IMR-90 (cell line): ENCODE results near the gene CASP8AP2. TPM values are rescaled to one million over a fixed set of nuclear protein-coding genes. Genes with fewer than 3 reads are reported as not detected.

Source experiments
- ATAC-seq: fragments of 200-7000 bp; cut with Tn5 transposase; 2 replicates; pipeline ENCODE4 v1.9.1; 2020; ENCODE audit warnings: low read depth, mild to moderate bottlenecking, moderate library complexity
- BruUV-seq: library from RNA; stranded (reverse); fragments of 400-500 nt; replicated peaks from 2 replicates; lab custom pipeline; 2021; lab: Mats Ljungman, UMichigan
- CTCF ChIA-PET: fragments of 300-600 bp; formaldehyde crosslinking; extraction: SDS; loops from one replicate; lab custom pipeline; 2021; ENCODE audit warnings: antibody characterized with exemption; lab: Yijun Ruan, JAX
- POLR2A ChIA-PET: fragments of 300-600 bp; sonication (Branson Sonifier 250); formaldehyde crosslinking; loops from one replicate; lab custom pipeline; 2022; ENCODE audit warnings: antibody characterized with exemption; ENCODE audit not compliant: unreplicated experiment; lab: Charles Lee
- DNase-seq: peaks from one replicate; pipeline ENCODE4 v3.0.0; 2013
- H2AFZ ChIP-seq: replicated peaks from 2 replicates; pipeline ENCODE3; 2013; ENCODE audit warnings: low read length, mild to moderate bottlenecking; ENCODE audit not compliant: poor library complexity
- H2AK5ac ChIP-seq: 2 replicates; pipeline ENCODE4 v1.6.1; 2013; ENCODE audit warnings: low read depth, low read length, inconsistent platforms
- H2AK9ac ChIP-seq: replicated peaks from 2 replicates; pipeline ENCODE3; 2013; ENCODE audit warnings: mild to moderate bottlenecking, low read depth, low read length, moderate library complexity; ENCODE audit not compliant: poor library complexity
- H2BK120ac ChIP-seq: 2 replicates; pipeline ENCODE4 v1.6.1; 2013; ENCODE audit warnings: low read depth, low read length, inconsistent platforms
- H2BK15ac ChIP-seq: 3 replicates; pipeline ENCODE4 v1.6.1; 2013; ENCODE audit warnings: low read depth, low read length, inconsistent platforms
- H2BK20ac ChIP-seq: 2 replicates; pipeline ENCODE4 v1.6.1; 2013; ENCODE audit warnings: low read depth, mild to moderate bottlenecking, inconsistent platforms, low read length, moderate library complexity
- H2BK5ac ChIP-seq: 2 replicates; pipeline ENCODE4 v1.6.1; 2013; ENCODE audit warnings: mild to moderate bottlenecking, low read depth, low read length, inconsistent platforms; ENCODE audit not compliant: poor library complexity, severe bottlenecking
- H3K14ac ChIP-seq: replicated peaks from 2 replicates; pipeline ENCODE4 v1.6.1; 2013; ENCODE audit warnings: low read depth, low read length, inconsistent platforms
- H3K18ac ChIP-seq: 2 replicates; pipeline ENCODE4 v1.6.1; 2013; ENCODE audit warnings: low read depth, low read length, control low read depth
- H3K23ac ChIP-seq: 2 replicates; pipeline ENCODE4 v1.6.1; 2013; ENCODE audit warnings: low read depth, low read length, inconsistent platforms
- H3K27ac ChIP-seq: 2 replicates; pipeline ENCODE4 v1.5.1; 2013; ENCODE audit warnings: mild to moderate bottlenecking, control low read depth, low read length; ENCODE audit not compliant: insufficient read depth
- H3K27me3 ChIP-seq: 2 replicates; pipeline ENCODE4 v1.6.1; 2013; ENCODE audit warnings: low read length; ENCODE audit not compliant: control insufficient read depth, insufficient read depth
- H3K36me3 ChIP-seq: 2 replicates; pipeline ENCODE4 v1.6.1; 2013; ENCODE audit warnings: low read length, mixed read lengths; ENCODE audit not compliant: control insufficient read depth, insufficient read depth
- H3K4ac ChIP-seq: 2 replicates; pipeline ENCODE4 v1.6.1; 2013; ENCODE audit warnings: low read depth, low read length, inconsistent platforms
- H3K4me1 ChIP-seq: 2 replicates; pipeline ENCODE4 v1.6.1; 2013; ENCODE audit warnings: low read length, mixed read lengths; ENCODE audit not compliant: control insufficient read depth, insufficient read depth
- H3K4me2 ChIP-seq: 2 replicates; pipeline ENCODE4 v1.6.1; 2013; ENCODE audit warnings: low read depth, mild to moderate bottlenecking, control low read depth, low read length, moderate library complexity
- H3K4me3 ChIP-seq: 2 replicates; pipeline ENCODE4 v1.5.1; 2013; ENCODE audit warnings: low read depth, mild to moderate bottlenecking, control low read depth, low read length, moderate library complexity; ENCODE audit not compliant: insufficient read depth
- H3K56ac ChIP-seq: 2 replicates; pipeline ENCODE4 v1.6.1; 2013; ENCODE audit warnings: low read length, inconsistent platforms; ENCODE audit not compliant: insufficient read depth; ENCODE audit errors: extremely low read depth
- H3K79me1 ChIP-seq, 2 experiments: 2 replicates each; pipeline ENCODE4 v1.6.1; 2013; ENCODE audit warnings: low read length in 2 of 2, inconsistent platforms in 1 of 2, low read depth in 1 of 2
- H3K9ac ChIP-seq: 2 replicates; pipeline ENCODE4 v1.6.1; 2013; ENCODE audit warnings: low read depth, low read length, control low read depth
- H3K9me1 ChIP-seq: 2 replicates; pipeline ENCODE4 v1.6.1; 2013; ENCODE audit warnings: low read length, inconsistent platforms; ENCODE audit not compliant: insufficient read depth
- H3K9me3 ChIP-seq: 2 replicates; pipeline ENCODE4 v1.6.1; 2013; ENCODE audit warnings: low read length; ENCODE audit not compliant: control insufficient read depth, insufficient read depth
- H4K20me1 ChIP-seq: 2 replicates; pipeline ENCODE4 v1.6.1; 2013; ENCODE audit warnings: low read length, inconsistent platforms; ENCODE audit not compliant: insufficient read depth
- H4K5ac ChIP-seq: 2 replicates; pipeline ENCODE4 v1.6.1; 2013; ENCODE audit warnings: mild to moderate bottlenecking, low read depth, low read length, control low read depth
- H4K8ac ChIP-seq, 2 experiments: 2 replicates each; pipeline ENCODE4 v1.6.1; 2013; ENCODE audit warnings: low read depth in 2 of 2, low read length in 2 of 2, control low read depth in 1 of 2, inconsistent platforms in 1 of 2
- H4K91ac ChIP-seq: 2 replicates; pipeline ENCODE4 v1.6.1; 2013; ENCODE audit warnings: low read depth, low read length, inconsistent platforms; ENCODE audit not compliant: insufficient read depth
- BHLHE40 ChIP-seq: fragments of 150-350 bp; IDR thresholded peaks from 2 replicates; pipeline ENCODE4 v1.6.1; 2016; ENCODE audit warnings: mild to moderate bottlenecking, low read depth, low read length
- CEBPB ChIP-seq: IDR thresholded peaks from 2 replicates; pipeline ENCODE4 v1.6.1; 2012; ENCODE audit warnings: low read depth, low read length, improper control_type of control experiment
- CHD1 ChIP-seq: IDR thresholded peaks from 2 replicates; pipeline ENCODE4 v1.6.1; 2012; ENCODE audit warnings: low read depth, low read length, improper control_type of control experiment
- CTCF ChIP-seq: conservative IDR thresholded peaks from 2 replicates; pipeline ENCODE4 v1.5.1; 2012; ENCODE audit warnings: mild to moderate bottlenecking, low read depth, low read length, improper control_type of control experiment
- ELK1 ChIP-seq: fragments of 150-350 bp; IDR thresholded peaks from 2 replicates; pipeline ENCODE4 v1.6.1; 2016; ENCODE audit warnings: low read depth, mild to moderate bottlenecking, low read length, moderate library complexity, borderline replicate concordance
- FOS ChIP-seq: fragments of 150-350 bp; IDR thresholded peaks from 2 replicates; pipeline ENCODE4 v1.6.1; 2016; ENCODE audit warnings: low read depth, low read length
- MAFK ChIP-seq: IDR thresholded peaks from 2 replicates; pipeline ENCODE4 v1.6.1; 2012; ENCODE audit warnings: low read depth, low read length, improper control_type of control experiment
- MAZ ChIP-seq: IDR thresholded peaks from 2 replicates; pipeline ENCODE4 v1.6.1; 2012; ENCODE audit warnings: low read depth, mild to moderate bottlenecking, low read length, improper control_type of control experiment, moderate library complexity, borderline replicate concordance
- MXI1 ChIP-seq: IDR thresholded peaks from 2 replicates; pipeline ENCODE4 v1.6.1; 2012; ENCODE audit warnings: low read depth, mild to moderate bottlenecking, low read length, moderate library complexity, borderline replicate concordance
- NFE2L2 ChIP-seq: fragments of 150-350 bp; IDR thresholded peaks from 2 replicates; pipeline ENCODE4 v1.6.1; 2016; ENCODE audit warnings: low read depth, mild to moderate bottlenecking, low read length
- POLR2A ChIP-seq: IDR thresholded peaks from 2 replicates; pipeline ENCODE4 v1.6.1; 2012; ENCODE audit warnings: mild to moderate bottlenecking, low read depth, low read length
- RAD21 ChIP-seq: IDR thresholded peaks from 2 replicates; pipeline ENCODE4 v1.6.1; 2012; ENCODE audit warnings: low read length, improper control_type of control experiment
- RCOR1 ChIP-seq: IDR thresholded peaks from 2 replicates; pipeline ENCODE4 v1.6.1; 2012; ENCODE audit warnings: mild to moderate bottlenecking, low read length, improper control_type of control experiment; ENCODE audit not compliant: insufficient replicate concordance
- RFX5 ChIP-seq: IDR thresholded peaks from 2 replicates; pipeline ENCODE4 v1.8.0; 2012; ENCODE audit warnings: low read depth, mild to moderate bottlenecking, low read length, moderate library complexity
- SMC3 ChIP-seq: fragments of 150-350 bp; IDR thresholded peaks from 2 replicates; pipeline ENCODE4 v1.6.1; 2016; ENCODE audit warnings: low read depth, mild to moderate bottlenecking, antibody characterized with exemption, low read length, moderate library complexity
- USF2 ChIP-seq: fragments of 150-350 bp; IDR thresholded peaks from 2 replicates; pipeline ENCODE4 v1.6.1; 2017; ENCODE audit warnings: mild to moderate bottlenecking, antibody characterized with exemption, low read length, low read depth
- WGBS, 2 experiments: methylation state at CpG; one replicate each; pipeline versions ENCODE4 v1.1.5 to v1.1.7; 2013; ENCODE audit warnings: missing lambda C conversion rate in 2 of 2; ENCODE audit not compliant: insufficient read length in 1 of 2; ENCODE audit errors: extremely low coverage in 2 of 2; 5-methylcytosine and 5-hydroxymethylcytosine counted together
- dilution Hi-C: fragments of 300-500 bp; cut with HindIII; formaldehyde crosslinking; loops from one replicate; pipeline ENCODE4 v1.14.3; 2018; ENCODE audit warnings: low sequenced_read_pairs; ENCODE audit not compliant: unreplicated experiment
- in situ Hi-C: fragments of 300-500 bp; cut with MboI; formaldehyde crosslinking; loops from 3 replicates; pipeline ENCODE4 v1.14.3; 2019; ENCODE audit warnings: low sequenced_read_pairs, inconsistent platforms, mixed read lengths
- intact Hi-C: fragments of 100-400 bp; cut with micrococcal nuclease; formaldehyde crosslinking; loops from 2 replicates; pipeline ENCODE4 v1.10.0; 2022
- polyA plus RNA-seq, 3 experiments: library from polyadenylated mRNA; depleted of rRNA; stranded (reverse); fragments of >200 nt; gene quantifications; 2 replicates each; pipeline ENCODE4 v1.2.3, GENCODE V29; 2012; ENCODE audit warnings: low replicate concordance in 1 of 3
- total RNA-seq: library from RNA; depleted of rRNA; stranded (reverse); fragments of >200 nt; gene quantifications from 2 replicates; pipeline ENCODE4 v1.2.3, GENCODE V29; 2012

Gene CASP8AP2
- total and polyA plus RNA-seq, 2 of the 4 experiments (the other 2 are of a cell fraction) = 5.0 to 11.1 TPM

- Histone ChIP-seq H3K9me1 (no peaks in the 10 kb centered on the region), H3K27ac (no peak overlapping the region), H3K36me3 (peaks cover 9% of the 10 kb centered on the region), H3K18ac (no peak overlapping the region), H3K9ac (no peak overlapping the region), H3K79me1 (peaks cover 3 to 5% of the 10 kb centered on the region in 2 experiments; a peak in 1 of 4 replicates), H3K4me2 (no peak overlapping the region), H2AFZ (no peak overlapping the region), H3K4ac (no peak overlapping the region), H2BK120ac (no peak overlapping the region), H2BK15ac (no peak overlapping the region), H4K91ac (no peak overlapping the region), H3K9me3 (no peaks in the 10 kb centered on the region), H2AK5ac (no peak overlapping the region), H3K4me1 (no peaks in the 10 kb centered on the region), H2BK20ac (no peak overlapping the region), H3K14ac (no peak overlapping the region), H4K20me1 (no peaks in the 10 kb centered on the region), H3K56ac (no peak overlapping the region), H3K23ac (no peak overlapping the region), H4K5ac (no peak overlapping the region), H3K4me3 (no peak overlapping the region), H3K27me3 (no peaks in the 10 kb centered on the region), H2AK9ac (no peak overlapping the region), H4K8ac (no peak overlapping the region), H2BK5ac (no peak overlapping the region)
- ChIA-PET POLR2A (no interaction called here), CTCF (no interaction called here)
- DNase-seq = peak; percentile 74
- intact Hi-C loops (no loop called here), dilution Hi-C loops (no loop called here), in situ Hi-C loops (no loop called here)
- peak; percentile 54; the same call in 1 of the 2 replicates for ATAC-seq
- 40% methylated on average over 2 of the region's 7 CpGs; no CpG with 5 or more reads in 1 of the 2 experiments for WGBS, 2 experiments
- TF ChIP-seq RAD21 (no peak), MAZ (no peak), USF2 (no peak), RCOR1 (no peak), SMC3 (no peak), BHLHE40 (no peak), NFE2L2 (no peak), MAFK (no peak), POLR2A (no peak), FOS (no peak), CTCF (no peak), CHD1 (no peak), ELK1 (no peak), MXI1 (no peak), CEBPB (no peak), RFX5 (no peak)
- BruUV-seq = no TSS peak
Observed at GRCh38 chr6:89797317-89797716, 32.4 kb upstream of the CASP8AP2 start.
